Endodermal cell (in vitro differentiated cells): ENCODE measurements around the gene ZC3H11A. TPM values are rescaled to one million over a fixed set of nuclear protein-coding genes. Genes with fewer than 3 reads are reported as not detected.
A peak's percentile ranks its signal among the peaks of the same experiment; 100 is the strongest.

Source experiments
- DNase-seq: peaks from one replicate; pipeline ENCODE4 v3.0.0-alpha.2; 2017
- H3K27ac ChIP-seq: 2 replicates; pipeline ENCODE4 v1.5.1; 2013; ENCODE audit warnings: mild to moderate bottlenecking, low read depth, low read length, moderate library complexity
- H3K27me3 ChIP-seq: 2 replicates; pipeline ENCODE4 v1.6.1; 2013; ENCODE audit warnings: mild to moderate bottlenecking, low read length, moderate library complexity; ENCODE audit not compliant: insufficient read depth, control insufficient read depth, poor library complexity, severe bottlenecking
- H3K36me3 ChIP-seq: 2 replicates; pipeline ENCODE4 v1.7.0; 2013; ENCODE audit warnings: mild to moderate bottlenecking, low read length, moderate library complexity; ENCODE audit not compliant: control insufficient read depth, insufficient read depth
- H3K4me1 ChIP-seq: one replicate; pipeline ENCODE4 v1.7.0; 2013; ENCODE audit warnings: low read length; ENCODE audit not compliant: control insufficient read depth, insufficient read depth
- H3K4me3 ChIP-seq: 2 replicates; pipeline ENCODE4 v1.5.1; 2013; ENCODE audit warnings: mild to moderate bottlenecking, low read length, moderate library complexity
- H3K9ac ChIP-seq: 2 replicates; pipeline ENCODE4 v1.6.1; 2013; ENCODE audit warnings: mild to moderate bottlenecking, low read length, moderate library complexity; ENCODE audit not compliant: poor library complexity, severe bottlenecking; ENCODE audit errors: extremely low read depth
- H3K9me3 ChIP-seq: 2 replicates; pipeline ENCODE4 v1.6.1; 2013; ENCODE audit warnings: mild to moderate bottlenecking, low read length, moderate library complexity; ENCODE audit not compliant: control insufficient read depth
- H3K27ac Mint-ChIP-seq: 2 replicates; pipeline ENCODE4 v1.8.0; 2020; ENCODE audit warnings: mixed read lengths
- H3K27me3 Mint-ChIP-seq: 2 replicates; pipeline ENCODE4 v1.8.0; 2021; ENCODE audit warnings: mild to moderate bottlenecking, mixed read lengths; ENCODE audit not compliant: insufficient read depth
- H3K36me3 Mint-ChIP-seq: 2 replicates; pipeline ENCODE4 v1.8.0; 2020; ENCODE audit warnings: low read depth, mixed read lengths
- H3K4me1 Mint-ChIP-seq: 2 replicates; pipeline ENCODE4 v1.8.0; 2020; ENCODE audit warnings: mixed read lengths
- H3K4me3 Mint-ChIP-seq: 2 replicates; pipeline ENCODE4 v1.8.0; 2020; ENCODE audit warnings: mild to moderate bottlenecking, moderate library complexity, mixed read lengths
- H3K9me3 Mint-ChIP-seq: 2 replicates; pipeline ENCODE4 v1.8.0; 2020; ENCODE audit warnings: mild to moderate bottlenecking, mixed read lengths
- CTCF ChIP-seq: fragments of 200-600 bp; sonication (generic); conservative IDR thresholded peaks from 2 replicates; pipeline ENCODE4 v1.5.0; 2021; ENCODE audit warnings: antibody characterized with exemption, mild to moderate bottlenecking
- WGBS, 2 experiments: methylation state at CpG; one replicate each; pipeline versions ENCODE4 v1.1.5 to v1.1.7; 2013; ENCODE audit warnings: missing lambda C conversion rate in 2 of 2, mixed read lengths in 1 of 2; ENCODE audit not compliant: insufficient coverage in 1 of 2, insufficient read length in 1 of 2; 5-methylcytosine and 5-hydroxymethylcytosine counted together
- long read RNA-seq, 4 experiments: library from polyadenylated mRNA in 2 of 4; library from RNA in 1 of 4; library from capped mRNA in 1 of 4; stranded (forward) in 3 of 4; unstranded in 1 of 4; transcript quantifications; one replicate each; pipeline ENCODE4 v2.0.0, GENCODE V29; 2020 to 2021; ENCODE audit warnings: inconsistent platforms in 1 of 4
- polyA plus RNA-seq, 2 experiments: library from polyadenylated mRNA; stranded (reverse); fragments of 50-300 nt; gene quantifications; one replicate each; pipeline ENCODE4 v1.2.3, GENCODE V29; 2013
- total RNA-seq, 2 donors: library from RNA; stranded (reverse); fragmentation: NEBNext Ultra II Directional in 1 of 2; extraction: Animal tissue kit (Norgen Biotek cat#: 25700) in 1 of 2; gene quantifications; 2 replicates in 1 of 2; 3 replicates in 1 of 2; pipeline ENCODE4 v1.2.1, GENCODE V29; 2021

ZC3H11A gene
- total RNA-seq, result 100 to 1,000 TPM in 1 of 2 donors, 10 to 100 TPM in 1; 83.9 to 119 TPM
- 76.8 TPM for polyA plus RNA-seq (2013, experiment 1 of 2)
- 75.4 TPM for polyA plus RNA-seq (2013, experiment 2 of 2)
- long read RNA-seq, experiment 1, partial matches to known transcripts, result 19 of 33 reads
- long read RNA-seq, experiment 1, other reads (novel, unspliced or antisense), result 14 of 33 reads
- long read RNA-seq, experiment 2, full-length matches to known transcripts, result 41 of 181 reads
- long read RNA-seq, experiment 2, partial matches to known transcripts, result 37 of 181 reads
- long read RNA-seq, experiment 2, other reads (novel, unspliced or antisense), result 103 of 181 reads
- long read RNA-seq, experiment 3, full-length matches to known transcripts, result 38 of 275 reads
- long read RNA-seq, experiment 3, partial matches to known transcripts, result 43 of 275 reads
- long read RNA-seq, experiment 3, other reads (novel, unspliced or antisense), result 194 of 275 reads
- long read RNA-seq, experiment 4, partial matches to known transcripts, result 3 of 9 reads
- long read RNA-seq, experiment 4, other reads (novel, unspliced or antisense), result 6 of 9 reads

GRCh38 chr1:203795441-203796235, at the start of gene ZC3H11A, which contains the start of gene ZBED6:
TSS of gene ZC3H11A (plus strand) at chr1:203795623. CDS start at chr1:203817071, 21,448 bp downstream.
TSS of gene ZBED6 (plus strand) at chr1:203795623. CDS start at chr1:203797523, 1,900 bp downstream.
- Mint-ChIP-seq H3K27ac (peak within 1 kb of the TSS; percentile 100), H3K4me1 (peaks cover 28% of the 10 kb centered on the region), H3K4me3 (peak within 1 kb of the TSS; percentile 97), H3K9me3 (peaks cover 18% of the 10 kb centered on the region), H3K36me3 (peaks cover 36% of the 10 kb centered on the region), H3K27me3 (no peaks in the 10 kb centered on the region)
- Histone ChIP-seq H3K27me3 (no peaks in the 10 kb centered on the region), H3K4me1 (no peaks in the 10 kb centered on the region), H3K4me3 (peak within 1 kb of the TSS; percentile 100), H3K9me3 (peaks cover 19% of the 10 kb centered on the region), H3K9ac (peak within 1 kb of the TSS; percentile 99), H3K27ac (peak within 1 kb of the TSS; percentile 98), H3K36me3 (peaks cover 39% of the 10 kb centered on the region)
- TF ChIP-seq CTCF, result no peak
- DNase-seq, result peak; percentile 99
- WGBS, 2 experiments, result 0% methylated on average over 8 to 56 of the region's 59 CpGs

GRCh38 chr1:203746281-203746680, 49.1 kb upstream of the ZC3H11A start:
- H3K9me3 Mint-ChIP-seq, result no peaks in the 10 kb centered on the region

More at GRCh38 chr1:203746281-203746680, 49.1 kb upstream of the ZC3H11A start:
- Mint-ChIP-seq H3K4me3 (no peak overlapping the region), H3K4me1 (peaks cover 6% of the 10 kb centered on the region), H3K36me3 (peaks cover 2% of the 10 kb centered on the region), H3K27me3 (peaks cover 2% of the 10 kb centered on the region), H3K27ac (no peak overlapping the region)
- DNase-seq, result no peak
- Histone ChIP-seq H3K9me3 (no peaks in the 10 kb centered on the region), H3K9ac (no peak overlapping the region), H3K4me1 (no peaks in the 10 kb centered on the region), H3K4me3 (no peak overlapping the region), H3K27me3 (no peaks in the 10 kb centered on the region), H3K36me3 (no peaks in the 10 kb centered on the region), H3K27ac (no peak overlapping the region)
- no peak for TF ChIP-seq CTCF
- WGBS, 2 experiments, result 95 to 98% methylated on average over 6 of the region's 6 CpGs
